Sigmoid colon (tissue), 7 donors: ENCODE data around the gene SLC30A7. TPM values are rescaled to one million over a fixed set of nuclear protein-coding genes. Genes with fewer than 3 reads are reported as not detected.

Experiments used
- DNase-seq: peaks from one replicate; pipeline ENCODE4 v3.0.0-alpha.2; 2019
- H3K27ac ChIP-seq, 4 donors: fragments of 200-600 bp; sonication (generic); one replicate each; pipeline ENCODE4 v1.5.1; 2016 to 2019; ENCODE audit warnings: mild to moderate bottlenecking in 1 of 4
- H3K27me3 ChIP-seq, 3 donors: fragments of 200-600 bp; sonication (generic); one replicate each; pipeline ENCODE4 v1.5.1; 2019; ENCODE audit warnings: mild to moderate bottlenecking in 1 of 3
- H3K36me3 ChIP-seq, 4 donors: fragments of 200-600 bp; sonication (generic); one replicate each; pipeline ENCODE4 v1.5.1; 2016 to 2019
- H3K4me1 ChIP-seq, 4 donors: fragments of 200-600 bp; sonication (generic); one replicate each; pipeline ENCODE4 v1.5.1; 2017 to 2019
- H3K4me3 ChIP-seq, 4 donors: fragments of 200-600 bp; sonication (generic); one replicate each; pipeline ENCODE4 v1.5.1; 2017 to 2019; ENCODE audit warnings: mild to moderate bottlenecking in 2 of 4, moderate library complexity in 1 of 4
- H3K9me3 ChIP-seq, 4 donors: fragments of 200-600 bp in 3 of 4; sonication (generic) in 3 of 4; one replicate each; pipeline versions ENCODE4 v1.5.1 to v1.6.1; 2013 to 2019
- EP300 ChIP-seq, 4 donors: sonication (generic); formaldehyde crosslinking; IDR thresholded peaks; one replicate each; pipeline ENCODE4 v1.6.1; 2017; ENCODE audit warnings: antibody characterized with exemption in 4 of 4
- POLR2A ChIP-seq, 2 donors: fragments of 450-650 bp; IDR thresholded peaks; one replicate each; pipeline ENCODE4 v1.6.1; 2016; ENCODE audit warnings: antibody characterized with exemption in 2 of 2, mild to moderate bottlenecking in 2 of 2, moderate library complexity in 2 of 2
- POLR2AphosphoS5 ChIP-seq, 4 donors: sonication (generic); formaldehyde crosslinking; IDR thresholded peaks; one replicate each; pipeline ENCODE4 v1.6.1; 2017; ENCODE audit warnings: antibody characterized with exemption in 4 of 4
- WGBS, 2 donors: extraction: QIAGEN DNeasy Blood & Tissue Kit; methylation state at CpG; one replicate each; pipeline ENCODE4 v1.1.7; 2013; 5-methylcytosine and 5-hydroxymethylcytosine counted together
- intact Hi-C: fragments of 100-400 bp; cut with DNase I; formaldehyde crosslinking; loops from one replicate; pipeline ENCODE4 v1.15.1; 2023
- polyA plus RNA-seq, 3 donors: library from polyadenylated mRNA; stranded (reverse); fragments of 200-250 nt; gene quantifications; one replicate each; pipeline ENCODE4 v1.2.3, GENCODE V29; 2013
- total RNA-seq, 4 donors: library from RNA; depleted of rRNA; stranded (reverse); fragments of >200 nt; gene quantifications; one replicate each; pipeline ENCODE4 v1.1.0, GENCODE V29; 2016
- TF ChIP-seq, protein P1 (sequence below), 4 experiments: fragments of 450-650 bp in 3 of 4; fragments of 200-600 bp in 1 of 4; IDR thresholded peaks; one replicate each; pipeline ENCODE4 v1.5.1; 2016 to 2019; ENCODE audit warnings: antibody characterized with exemption in 4 of 4, mild to moderate bottlenecking in 3 of 4, moderate library complexity in 2 of 4
- donor health status: healthy with polysubstance abuse.
- donor health status: Bipolar disorder and iron deficiency.
- donor health status: healthy.

The SLC30A7 gene
- total and polyA plus RNA-seq, 7 donors, result 0.92 to 16.7 (median 10.9) TPM

GRCh38 chr1:100860397-100860991 is 35.4 kb upstream of the SLC30A7 start:
- Histone ChIP-seq H3K27ac (no peak overlapping the region), H3K4me1 (no peaks in the 10 kb centered on the region), H3K4me3 (no peak overlapping the region), H3K36me3 (no peaks in the 10 kb centered on the region), H3K27me3 (no peaks in the 10 kb centered on the region), H3K9me3 (no peaks in the 10 kb centered on the region)
- intact Hi-C loops, result no loop called here
- TF ChIP-seq POLR2A (IDR thresholded peaks at IDR 0.05) (no peak), EP300 (IDR thresholded peaks at IDR 0.05) (no peak), POLR2AphosphoS5 (IDR thresholded peaks at IDR 0.05) (no peak)
- WGBS, 2 donors, result 76 to 84% methylated on average over 3 of the region's 3 CpGs
- DNase-seq, result no peak

DNA sequence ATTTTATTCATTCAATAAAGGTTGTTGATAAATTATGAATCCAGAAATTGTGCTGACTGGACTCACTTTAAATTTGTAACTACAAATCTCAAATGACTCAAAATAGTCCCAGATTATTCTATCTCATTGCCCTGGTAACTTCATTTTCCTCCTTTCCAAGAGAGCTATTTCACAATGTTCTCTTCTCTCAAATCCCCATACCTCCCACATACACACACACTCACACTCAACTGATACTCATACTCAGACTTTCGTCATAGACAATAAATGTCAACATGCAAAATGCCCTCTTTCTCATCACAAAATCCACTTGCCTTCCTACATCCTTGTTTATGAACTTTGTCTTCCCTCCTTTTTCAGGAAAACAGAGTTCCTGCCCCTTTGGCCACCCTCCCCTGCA is 34.5 kb upstream of the SLC30A7 start:
- no peaks in the 10 kb centered on the region for H3K27me3 ChIP-seq
- H3K4me3 ChIP-seq, result no peak overlapping the region
- DNase-seq, result no peak
- no peaks in the 10 kb centered on the region for H3K9me3 ChIP-seq
- H3K36me3 ChIP-seq, result no peaks in the 10 kb centered on the region
- peak in 1 of 4 donors; percentile 15 for TF ChIP-seq POLR2AphosphoS5 (IDR thresholded peaks at IDR 0.05)
- TF ChIP-seq, protein P1, sequence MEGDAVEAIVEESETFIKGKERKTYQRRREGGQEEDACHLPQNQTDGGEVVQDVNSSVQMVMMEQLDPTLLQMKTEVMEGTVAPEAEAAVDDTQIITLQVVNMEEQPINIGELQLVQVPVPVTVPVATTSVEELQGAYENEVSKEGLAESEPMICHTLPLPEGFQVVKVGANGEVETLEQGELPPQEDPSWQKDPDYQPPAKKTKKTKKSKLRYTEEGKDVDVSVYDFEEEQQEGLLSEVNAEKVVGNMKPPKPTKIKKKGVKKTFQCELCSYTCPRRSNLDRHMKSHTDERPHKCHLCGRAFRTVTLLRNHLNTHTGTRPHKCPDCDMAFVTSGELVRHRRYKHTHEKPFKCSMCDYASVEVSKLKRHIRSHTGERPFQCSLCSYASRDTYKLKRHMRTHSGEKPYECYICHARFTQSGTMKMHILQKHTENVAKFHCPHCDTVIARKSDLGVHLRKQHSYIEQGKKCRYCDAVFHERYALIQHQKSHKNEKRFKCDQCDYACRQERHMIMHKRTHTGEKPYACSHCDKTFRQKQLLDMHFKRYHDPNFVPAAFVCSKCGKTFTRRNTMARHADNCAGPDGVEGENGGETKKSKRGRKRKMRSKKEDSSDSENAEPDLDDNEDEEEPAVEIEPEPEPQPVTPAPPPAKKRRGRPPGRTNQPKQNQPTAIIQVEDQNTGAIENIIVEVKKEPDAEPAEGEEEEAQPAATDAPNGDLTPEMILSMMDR (IDR thresholded peaks at IDR 0.05), result no peak
- H3K27ac ChIP-seq, result no peak overlapping the region
- 90 to 91% methylated on average over 1 of the region's 1 CpG for WGBS, 2 donors
- intact Hi-C loops, result no loop called here
- H3K4me1 ChIP-seq, result peaks cover 0 to 6% (median 2%) of the 10 kb centered on the region in 4 donors

DNA sequence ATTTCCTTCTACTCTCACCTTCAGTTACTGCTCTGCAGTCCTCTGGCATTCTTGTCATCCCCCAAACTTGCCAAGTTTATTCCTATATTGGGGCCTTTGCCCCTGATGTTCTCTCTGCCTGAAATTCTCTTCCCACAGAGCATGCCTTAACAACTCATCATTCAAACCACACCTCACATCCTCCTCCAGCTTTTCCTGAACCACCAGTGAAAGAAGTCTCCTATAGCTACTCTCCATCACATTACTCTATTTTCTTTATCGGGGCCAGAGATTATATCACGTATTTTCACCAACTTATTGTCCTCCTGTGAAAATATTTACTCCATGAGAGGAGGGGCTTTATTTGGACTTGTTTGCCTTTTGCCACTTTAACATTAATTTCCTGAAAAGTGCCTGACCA is 33.3 kb upstream of the SLC30A7 start:
- no peak for DNase-seq
- 86 to 88% methylated on average over 2 of the region's 2 CpGs for WGBS, 2 donors
- Histone ChIP-seq H3K9me3 (no peaks in the 10 kb centered on the region), H3K4me1 (peaks cover 0 to 8% (median 3%) of the 10 kb centered on the region in 4 donors), H3K36me3 (no peaks in the 10 kb centered on the region), H3K27me3 (no peaks in the 10 kb centered on the region), H3K27ac (peak overlapping the region in 1 of 4 donors; percentile 15), H3K4me3 (no peak overlapping the region)
- intact Hi-C loops, result no loop called here
- TF ChIP-seq EP300 (IDR thresholded peaks at IDR 0.05) (no peak), POLR2A (IDR thresholded peaks at IDR 0.05) (no peak), POLR2AphosphoS5 (IDR thresholded peaks at IDR 0.05) (no peak)

DNA sequence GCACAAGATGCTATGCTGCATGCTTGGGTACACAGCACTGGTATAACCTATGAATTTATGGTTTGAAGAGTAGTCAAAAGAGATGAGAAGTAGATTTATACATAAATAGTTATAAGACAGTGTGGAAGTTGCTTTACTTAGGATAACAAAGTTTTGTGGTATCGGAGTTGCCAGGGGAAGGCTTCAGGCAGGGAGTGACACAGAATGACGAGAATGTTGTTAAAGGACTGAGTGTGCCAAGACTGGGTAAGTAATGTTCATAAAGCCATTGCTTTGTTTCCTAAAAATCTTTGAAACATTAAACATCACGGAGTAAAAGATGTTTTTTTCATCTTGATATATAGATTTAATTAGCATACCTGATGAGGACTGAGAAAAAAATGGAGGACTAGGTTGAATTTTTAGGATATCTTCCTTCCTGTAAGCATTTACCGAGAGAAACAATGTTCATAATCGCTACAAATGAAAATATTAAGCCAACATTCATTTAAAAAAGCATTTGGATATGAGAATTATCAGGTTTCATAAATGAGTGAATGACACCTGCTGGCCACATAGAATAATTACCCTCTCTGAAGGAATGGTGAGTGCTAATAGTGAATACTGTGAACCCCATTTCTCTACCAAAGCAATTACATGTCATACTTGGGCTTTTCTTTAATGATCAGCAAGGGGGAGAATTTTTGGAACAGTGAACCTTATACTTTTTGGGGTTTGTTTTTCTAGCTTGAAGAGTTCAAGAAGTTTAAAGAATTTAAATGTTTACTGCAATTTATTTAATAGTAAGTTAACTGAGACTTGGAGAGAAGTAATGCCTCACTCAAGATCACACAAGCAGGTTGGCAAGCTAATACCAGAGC is 29.6 kb upstream of the SLC30A7 start:
- Histone ChIP-seq H3K9me3 (no peaks in the 10 kb centered on the region), H3K4me1 (peaks cover 0 to 8% (median 6%) of the 10 kb centered on the region in 4 donors), H3K27me3 (no peaks in the 10 kb centered on the region), H3K4me3 (no peak overlapping the region), H3K36me3 (no peaks in the 10 kb centered on the region), H3K27ac (no peak overlapping the region)
- DNase-seq, result no peak
- TF ChIP-seq, protein P1 (IDR thresholded peaks at IDR 0.05), result peak in 3 of 4 experiments; percentile 32 to 54 (median 41)
- TF ChIP-seq POLR2A (IDR thresholded peaks at IDR 0.05), result no peak
- intact Hi-C loops, result loop anchor here (2.0 kb wide), 2 partner anchors 411 to 1057 kb away; no protein-coding TSS in a partner anchor
- 32 to 51% methylated on average over 5 of the region's 5 CpGs for WGBS, 2 donors

DNA sequence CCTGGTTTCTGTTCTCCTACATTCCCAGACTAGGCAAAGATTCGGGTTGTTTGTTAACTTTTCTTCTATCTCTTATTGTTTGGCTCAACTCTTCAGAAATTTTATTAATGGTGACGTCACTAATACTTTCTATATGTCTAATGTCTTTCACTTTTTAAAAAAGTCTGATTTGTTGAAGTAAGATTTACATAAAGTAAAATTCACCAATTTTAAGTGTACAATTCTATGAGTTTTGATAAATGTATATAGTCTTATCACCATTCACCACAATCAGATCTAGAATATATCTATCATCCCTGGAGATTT is 29.0 kb upstream of the SLC30A7 start:
- DNase-seq, result no peak
- H3K4me3 ChIP-seq, result no peak overlapping the region
- no peaks in the 10 kb centered on the region for H3K27me3 ChIP-seq
- no peaks in the 10 kb centered on the region for H3K9me3 ChIP-seq
- peaks cover 0 to 8% (median 6%) of the 10 kb centered on the region in 4 donors for H3K4me1 ChIP-seq
- H3K27ac ChIP-seq, result no peak overlapping the region
- 77 to 82% methylated on average over 2 of the region's 2 CpGs for WGBS, 2 donors
- H3K36me3 ChIP-seq, result no peaks in the 10 kb centered on the region
- intact Hi-C loops, result loop anchor here (2.0 kb wide), 2 partner anchors 412 to 1058 kb away; no protein-coding TSS in a partner anchor
- TF ChIP-seq POLR2AphosphoS5 (IDR thresholded peaks at IDR 0.05) (no peak), EP300 (IDR thresholded peaks at IDR 0.05) (no peak), POLR2A (IDR thresholded peaks at IDR 0.05) (no peak)
- TF ChIP-seq, protein P1 (IDR thresholded peaks at IDR 0.05), result no peak
